Adrenal gland (tissue), 5 donors: ENCODE measurements around the gene CAPN15.
"Not testable (repeated sequence)": the region's sequence is repeated elsewhere in the genome, so short reads cannot be mapped to it uniquely, and the experiment has no call there.

Experiments
- POLR2A ChIP-seq, 2 donors: fragments of 450-650 bp; IDR thresholded peaks; one replicate each; pipeline ENCODE4 v1.6.1; 2017; ENCODE audit warnings: antibody characterized with exemption in 2 of 2, mild to moderate bottlenecking in 2 of 2, moderate library complexity in 1 of 2
- TF ChIP-seq, protein P1 (sequence below), 6 experiments: fragments of 450-650 bp in 4 of 6; fragments of 200-600 bp in 2 of 6; sonication (generic) in 1 of 6; IDR thresholded peaks; 1 replicate in 5 of 6; 2 replicates in 1 of 6; pipeline versions ENCODE4 v1.5.1 to v1.8.0; 2016 to 2021; ENCODE audit warnings: antibody characterized with exemption in 6 of 6, mild to moderate bottlenecking in 2 of 6, moderate library complexity in 1 of 6
- donor health status: DM: no; HTN: no; CAD: no.

- TF ChIP-seq, protein P1, sequence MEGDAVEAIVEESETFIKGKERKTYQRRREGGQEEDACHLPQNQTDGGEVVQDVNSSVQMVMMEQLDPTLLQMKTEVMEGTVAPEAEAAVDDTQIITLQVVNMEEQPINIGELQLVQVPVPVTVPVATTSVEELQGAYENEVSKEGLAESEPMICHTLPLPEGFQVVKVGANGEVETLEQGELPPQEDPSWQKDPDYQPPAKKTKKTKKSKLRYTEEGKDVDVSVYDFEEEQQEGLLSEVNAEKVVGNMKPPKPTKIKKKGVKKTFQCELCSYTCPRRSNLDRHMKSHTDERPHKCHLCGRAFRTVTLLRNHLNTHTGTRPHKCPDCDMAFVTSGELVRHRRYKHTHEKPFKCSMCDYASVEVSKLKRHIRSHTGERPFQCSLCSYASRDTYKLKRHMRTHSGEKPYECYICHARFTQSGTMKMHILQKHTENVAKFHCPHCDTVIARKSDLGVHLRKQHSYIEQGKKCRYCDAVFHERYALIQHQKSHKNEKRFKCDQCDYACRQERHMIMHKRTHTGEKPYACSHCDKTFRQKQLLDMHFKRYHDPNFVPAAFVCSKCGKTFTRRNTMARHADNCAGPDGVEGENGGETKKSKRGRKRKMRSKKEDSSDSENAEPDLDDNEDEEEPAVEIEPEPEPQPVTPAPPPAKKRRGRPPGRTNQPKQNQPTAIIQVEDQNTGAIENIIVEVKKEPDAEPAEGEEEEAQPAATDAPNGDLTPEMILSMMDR (IDR thresholded peaks at IDR 0.05) = not testable (repeated sequence)
- TF ChIP-seq POLR2A (IDR thresholded peaks at IDR 0.05) = not testable (repeated sequence)
Measured at GRCh38 chr16:507527-507926, 20.0 kb upstream of the CAPN15 start.
